GM12892 (cell line): ENCODE data around the gene KCNMA1.

ENCODE experiments used
- POLR2A ChIP-seq: IDR thresholded peaks from 2 replicates; pipeline ENCODE4 v1.6.1; 2011; ENCODE audit warnings: low read depth, low read length, control low read depth
- POLR2AphosphoS5 ChIP-seq: IDR thresholded peaks from 2 replicates; pipeline ENCODE4 v1.6.1; 2011; ENCODE audit warnings: low read depth, low read length, control low read depth
- TAF1 ChIP-seq: IDR thresholded peaks from 2 replicates; pipeline ENCODE4 v1.6.1; 2011; ENCODE audit warnings: low read depth, mild to moderate bottlenecking, control low read depth, low read length, borderline replicate concordance

DNA sequence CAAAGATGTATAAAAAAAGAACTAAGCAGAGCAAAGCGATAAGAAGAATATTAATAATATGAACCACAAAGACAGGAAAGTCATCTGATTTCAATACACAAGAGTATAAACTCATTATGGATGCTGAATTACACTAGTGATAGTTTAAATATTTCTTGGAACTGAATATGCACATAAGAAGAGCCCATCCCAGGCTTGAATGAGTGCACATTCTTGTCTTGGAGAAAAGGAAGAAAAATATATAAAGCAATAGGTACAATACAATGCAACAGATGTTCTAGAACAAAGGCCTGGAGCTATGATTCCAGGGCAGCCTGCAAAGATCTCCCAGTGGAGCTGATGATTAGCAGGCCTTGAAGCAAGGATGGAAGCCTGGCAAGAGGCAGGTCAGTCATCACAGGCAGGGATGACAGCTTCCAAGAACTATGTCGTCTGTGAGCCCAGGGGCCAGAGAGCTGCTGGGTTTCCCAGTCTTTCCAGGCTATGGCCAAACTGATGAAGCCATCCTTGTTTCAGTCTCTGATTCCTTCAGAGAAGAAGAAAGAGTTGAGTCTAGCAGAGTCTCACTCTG is 277.6 kb downstream of the KCNMA1 start:
- TF ChIP-seq POLR2A (no peak), TAF1 (no peak), POLR2AphosphoS5 (no peak)
